KMS-11 (cell line): Measurements from ENCODE around the gene IER2.

ENCODE experiments used
- H2AFZ ChIP-seq: fragments of 200-600 bp; sonication (generic); 2 replicates; pipeline ENCODE4 v1.6.1; 2016; ENCODE audit warnings: antibody characterized with exemption, mixed run types, low read depth
- H3K27ac ChIP-seq: fragments of 200-600 bp; sonication (generic); 2 replicates; pipeline ENCODE4 v1.6.1; 2016; ENCODE audit warnings: mild to moderate bottlenecking, mixed run types
- H3K27me3 ChIP-seq: fragments of 200-600 bp; sonication (generic); 2 replicates; pipeline ENCODE4 v1.6.1; 2017; ENCODE audit warnings: mild to moderate bottlenecking, low read depth, mixed run types, moderate library complexity; ENCODE audit not compliant: insufficient read depth
- H3K36me3 ChIP-seq: fragments of 200-600 bp; sonication (generic); 2 replicates; pipeline ENCODE4 v1.6.1; 2017; ENCODE audit warnings: mild to moderate bottlenecking, mixed run types; ENCODE audit not compliant: insufficient read depth
- H3K4me1 ChIP-seq: fragments of 200-600 bp; sonication (generic); 2 replicates; pipeline ENCODE4 v1.6.1; 2016; ENCODE audit warnings: mild to moderate bottlenecking, low read depth, mixed run types; ENCODE audit not compliant: poor library complexity, severe bottlenecking
- H3K4me2 ChIP-seq: fragments of 200-600 bp; sonication (generic); 2 replicates; pipeline ENCODE4 v1.7.0; 2016; ENCODE audit warnings: mild to moderate bottlenecking, mixed run types
- H3K4me3 ChIP-seq: fragments of 200-600 bp; sonication (generic); IDR thresholded peaks from 2 replicates; pipeline ENCODE4 v1.6.1; 2017; ENCODE audit warnings: low read depth, low read length, mixed read lengths; ENCODE audit not compliant: insufficient read depth
- H3K79me2 ChIP-seq: fragments of 200-600 bp; sonication (generic); 2 replicates; pipeline ENCODE4 v1.6.1; 2016; ENCODE audit warnings: low read depth, mixed run types; ENCODE audit not compliant: insufficient read depth
- H3K9ac ChIP-seq: fragments of 200-600 bp; sonication (generic); 2 replicates; pipeline ENCODE4 v1.6.1; 2016; ENCODE audit warnings: mild to moderate bottlenecking, mixed run types
- H4K20me1 ChIP-seq: fragments of 200-600 bp; sonication (generic); 2 replicates; pipeline ENCODE4 v1.6.1; 2016; ENCODE audit warnings: mild to moderate bottlenecking, mixed run types; ENCODE audit not compliant: insufficient read depth
- CTCF ChIP-seq: fragments of 200-600 bp; sonication (generic); conservative IDR thresholded peaks from 2 replicates; pipeline ENCODE4 v1.6.1; 2017; ENCODE audit warnings: low read depth, mild to moderate bottlenecking, antibody characterized with exemption, low read length, moderate library complexity, mixed read lengths

IER2 gene

DNA sequence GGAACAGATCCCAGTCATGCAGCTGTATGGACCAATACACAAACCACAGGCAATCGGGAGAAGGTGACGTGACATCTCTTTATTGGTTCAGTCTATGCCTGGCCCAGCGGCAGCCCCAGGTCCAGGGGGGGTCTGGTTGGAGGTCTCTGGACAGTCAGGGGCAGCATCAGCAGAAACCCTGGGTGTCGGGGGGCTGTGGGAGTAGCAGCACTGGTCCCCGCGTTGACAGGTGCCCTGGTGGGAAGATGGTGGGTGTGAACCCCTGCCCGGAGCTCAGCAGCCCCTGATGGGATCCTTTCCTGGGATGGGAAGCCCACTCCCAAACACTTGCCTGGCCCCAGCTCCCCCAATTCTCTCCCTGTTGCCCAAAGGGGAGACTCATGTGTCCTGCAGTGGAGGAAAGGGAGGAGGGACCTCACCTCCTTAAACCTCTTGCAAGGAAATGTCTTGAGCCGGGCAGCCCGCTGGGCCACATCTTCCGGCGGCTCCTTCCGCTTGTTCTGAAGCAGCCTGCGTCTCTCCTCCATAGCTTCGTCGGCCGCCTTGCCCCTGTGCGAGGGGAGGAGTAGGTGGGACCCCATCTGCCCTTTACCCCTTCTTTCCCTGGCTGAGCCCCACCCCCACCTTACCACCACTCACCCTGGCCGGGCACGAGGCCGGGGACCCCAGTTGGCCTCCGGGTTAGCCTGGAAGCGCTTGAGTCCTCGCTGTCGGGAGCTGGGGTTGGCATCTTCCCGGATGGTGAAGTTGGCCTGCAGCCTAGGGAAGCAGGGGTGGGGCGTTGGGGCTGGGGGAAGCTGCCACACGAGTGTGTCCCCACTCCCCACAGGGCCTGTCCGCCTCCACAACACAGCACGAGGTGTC lies 45.1 kb upstream of the IER2 start:
- no peak overlapping the region; the same call in 1 of the 2 replicates for H3K4me2 ChIP-seq
- no peaks in the 10 kb centered on the region for H3K4me1 ChIP-seq
- H3K9ac ChIP-seq: no peak overlapping the region
- H3K36me3 ChIP-seq: no peaks in the 10 kb centered on the region
- no peak overlapping the region for H3K27ac ChIP-seq
- no peaks in the 10 kb centered on the region for H4K20me1 ChIP-seq
- H3K4me3 ChIP-seq: no peak overlapping the region
- TF ChIP-seq CTCF: no peak
- no peaks in the 10 kb centered on the region for H3K79me2 ChIP-seq
- H3K27me3 ChIP-seq: peaks cover 3% of the 10 kb centered on the region; the same call in 1 of the 2 replicates
- 0 out of 2 replicates have a peak overlapping the region, but pooled peaks have one; percentile 41 for H2AFZ ChIP-seq

GRCh38 chr19:13109361-13110098 lies 40.7 kb upstream of the IER2 start:
- Histone ChIP-seq H3K27me3 (no peaks in the 10 kb centered on the region), H4K20me1 (no peaks in the 10 kb centered on the region), H3K4me2 (no peak overlapping the region), H3K4me1 (peaks cover under 1% of the 10 kb centered on the region), H3K36me3 (no peaks in the 10 kb centered on the region), H3K79me2 (no peaks in the 10 kb centered on the region; the same call in 1 of the 2 replicates), H3K27ac (no peak overlapping the region), H3K4me3 (no peak overlapping the region), H2AFZ (no peak overlapping the region), H3K9ac (no peak overlapping the region)
- TF ChIP-seq CTCF: no peak

- Histone ChIP-seq H3K36me3 (no peaks in the 10 kb centered on the region), H3K9ac (no peak overlapping the region), H3K27me3 (no peaks in the 10 kb centered on the region), H3K4me3 (no peak overlapping the region), H3K4me1 (peaks cover 5% of the 10 kb centered on the region), H3K4me2 (no peak overlapping the region), H3K27ac (no peak overlapping the region), H4K20me1 (no peaks in the 10 kb centered on the region), H2AFZ (no peak overlapping the region), H3K79me2 (peaks cover under 1% of the 10 kb centered on the region; the same call in 1 of the 2 replicates)
- TF ChIP-seq CTCF: no peak
Measured at GRCh38 chr19:13110099-13110610, 40.1 kb upstream of the IER2 start.

DNA sequence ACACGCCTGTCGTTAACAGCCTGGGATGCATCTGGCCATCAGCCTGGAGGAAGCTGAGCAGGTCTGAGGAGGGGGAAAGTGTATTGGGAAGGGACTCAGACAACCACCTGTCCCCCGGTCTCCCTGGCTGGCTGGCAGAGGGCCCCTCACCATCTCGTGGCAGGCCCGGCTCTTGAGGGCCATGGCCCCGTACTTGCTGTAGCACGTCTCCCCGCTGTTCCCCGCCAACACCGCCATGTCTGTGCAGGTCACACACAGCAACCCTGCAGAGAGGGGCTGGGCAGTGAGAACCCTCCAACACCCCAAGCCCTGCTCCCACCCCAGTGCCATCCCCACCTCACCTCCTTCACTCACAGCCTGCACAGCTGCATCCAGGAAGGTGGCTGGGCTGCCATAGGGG lies 37.7 kb upstream of the IER2 start:
- no peak overlapping the region for H3K9ac ChIP-seq
- no peak overlapping the region for H3K4me2 ChIP-seq
- H3K27me3 ChIP-seq: no peaks in the 10 kb centered on the region
- no peak overlapping the region for H3K4me3 ChIP-seq
- no peak overlapping the region for H3K27ac ChIP-seq
- H3K79me2 ChIP-seq: peaks cover 18% of the 10 kb centered on the region
- peaks cover 10% of the 10 kb centered on the region for H3K4me1 ChIP-seq
- no peaks in the 10 kb centered on the region for H4K20me1 ChIP-seq
- TF ChIP-seq CTCF: no peak
- H2AFZ ChIP-seq: no peak overlapping the region
- no peaks in the 10 kb centered on the region for H3K36me3 ChIP-seq
